Left lung (tissue), 10 donors: ENCODE results near the gene MYO1C. TPM values are rescaled to one million over a fixed set of nuclear protein-coding genes. Genes with fewer than 3 reads are reported as not detected.
"Not testable (repeated sequence)": the region's sequence is repeated elsewhere in the genome, so short reads cannot be mapped to it uniquely, and the experiment has no call there.

ENCODE experiments used
- ATAC-seq: fragments of 200-7000 bp; cut with Tn5 transposase; one replicate; pipeline ENCODE4 v1.9.1; 2020; ENCODE audit warnings: moderate library complexity
- DNase-seq, 4 donors: peaks; one replicate each; pipeline ENCODE4 v3.0.0-alpha.2; 2013 to 2020
- H3K27ac ChIP-seq, 2 donors: fragments of 200-600 bp; sonication (generic) in 1 of 2; one replicate each; pipeline versions ENCODE4 v1.5.0 to v1.8.0; 2020 to 2021
- H3K27me3 ChIP-seq, 2 donors: fragments of 200-600 bp; sonication (generic) in 1 of 2; one replicate each; pipeline versions ENCODE4 v1.5.0 to v1.8.0; 2020 to 2021
- H3K36me3 ChIP-seq, 2 donors: fragments of 200-600 bp; sonication (generic) in 1 of 2; one replicate each; pipeline versions ENCODE4 v1.5.0 to v1.8.0; 2020 to 2021
- H3K4me1 ChIP-seq, 2 donors: fragments of 200-600 bp; one replicate each; pipeline ENCODE4 v1.8.0; 2021
- H3K4me3 ChIP-seq, 2 donors: fragments of 200-600 bp; sonication (generic) in 1 of 2; one replicate each; pipeline versions ENCODE4 v1.5.0 to v1.8.0; 2020 to 2021; ENCODE audit warnings: mild to moderate bottlenecking in 1 of 2
- H3K9me3 ChIP-seq, 2 donors: fragments of 200-600 bp; sonication (generic) in 1 of 2; one replicate each; pipeline versions ENCODE4 v1.5.0 to v1.8.0; 2020 to 2021
- CTCF ChIP-seq, 2 donors: fragments of 200-600 bp; sonication (generic) in 1 of 2; IDR thresholded peaks; one replicate each; pipeline versions ENCODE4 v1.5.0 to v1.8.0; 2021; ENCODE audit warnings: antibody characterized with exemption in 2 of 2
- intact Hi-C, 2 donors: fragments of 100-400 bp; cut with DNase I; formaldehyde crosslinking; loops; one replicate each; pipeline versions ENCODE4 v1.11.2 to v1.14.2; 2022
- polyA plus RNA-seq, 6 donors: library from polyadenylated mRNA; unstranded; fragments of 120-200 nt; gene quantifications; one replicate each; pipeline ENCODE4 v1.2.1, GENCODE V29; 2013; ENCODE audit not compliant: insufficient read length in 6 of 6
- total RNA-seq, 2 donors: library from RNA; stranded (reverse); fragmentation: NEBNext Ultra II Directional; extraction: Animal tissue kit (Norgen Biotek cat#: 25700); gene quantifications; one replicate each; pipeline ENCODE4 v1.2.1, GENCODE V29; 2021
- donor health status: DM: no; HTN: yes; CAD: no.
- donor health status: DM: no; HTN: no; CAD: no.

Gene MYO1C
- total and polyA plus RNA-seq, 8 donors: 65.5 to 282 (median 80.7) TPM

DNA sequence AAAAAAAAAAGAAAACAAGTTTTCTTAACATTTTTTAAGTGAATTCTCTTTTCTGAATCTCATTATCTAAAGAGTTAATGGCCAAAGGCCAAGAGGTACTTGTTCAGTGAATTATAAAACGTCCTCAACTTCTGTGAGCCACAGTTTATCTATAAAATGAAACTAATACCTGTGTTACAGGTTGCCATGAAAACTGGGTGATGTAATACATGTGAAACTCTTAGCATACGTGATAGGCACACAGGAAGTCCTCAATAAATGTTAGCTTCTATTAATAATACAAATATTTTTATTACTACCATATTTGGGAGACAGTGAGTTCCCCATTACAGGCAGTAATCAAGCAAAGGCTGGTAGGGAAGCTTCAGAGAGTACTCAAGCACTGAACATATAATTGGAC lies 37.4 kb upstream of the MYO1C start:
- intact Hi-C loops: no loop called here

GRCh38 chr17:1526876-1527275 lies 34.4 kb upstream of the MYO1C start:
- ATAC-seq: not testable (repeated sequence)

More for the DNA sequence above, 37.4 kb upstream of the MYO1C start:
- TF ChIP-seq CTCF (IDR thresholded peaks at IDR 0.05): no peak
- Histone ChIP-seq H3K27ac (no peak overlapping the region), H3K9me3 (no peaks in the 10 kb centered on the region), H3K4me3 (no peak overlapping the region), H3K4me1 (no peaks in the 10 kb centered on the region), H3K27me3 (no peaks in the 10 kb centered on the region), H3K36me3 (peaks cover 0 to 98% of the 10 kb centered on the region in 2 donors)
- ATAC-seq (no peak), DNase-seq (no peak)

DNA sequence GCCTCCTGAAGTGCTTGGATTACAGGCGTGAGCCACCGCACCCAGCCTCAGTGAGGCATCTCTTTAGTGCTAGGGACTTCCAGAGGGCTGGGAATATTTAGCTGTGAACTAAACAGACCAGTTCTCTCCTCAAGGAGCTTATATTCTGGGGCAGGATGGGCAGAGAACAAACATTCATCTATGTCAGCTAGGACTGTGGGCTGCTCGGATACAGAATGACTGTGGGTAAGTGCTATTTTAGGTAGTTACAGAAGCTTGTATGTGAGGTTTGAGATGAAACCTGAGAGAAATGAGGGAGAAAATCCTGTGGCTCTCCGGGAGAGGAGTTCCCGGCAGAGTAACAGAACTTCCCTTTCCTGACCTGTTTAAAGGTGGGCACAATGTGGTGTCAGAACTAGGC lies 30.1 kb upstream of the MYO1C start:
- intact Hi-C loops: no loop called here
- Histone ChIP-seq H3K9me3 (no peaks in the 10 kb centered on the region), H3K27me3 (no peaks in the 10 kb centered on the region), H3K4me1 (peaks cover 0 to 6% of the 10 kb centered on the region in 2 donors), H3K4me3 (no peak overlapping the region), H3K36me3 (peaks cover 0 to 81% of the 10 kb centered on the region in 2 donors), H3K27ac (no peak overlapping the region)
- no peak for ATAC-seq
- no peak for DNase-seq
- no peak for TF ChIP-seq CTCF (IDR thresholded peaks at IDR 0.05)

More at GRCh38 chr17:1526876-1527275, 34.4 kb upstream of the MYO1C start:
- H3K27me3 ChIP-seq, H3K4me1 ChIP-seq, H3K27ac ChIP-seq, intact Hi-C loops, DNase-seq, H3K9me3 ChIP-seq, H3K4me3 ChIP-seq: not testable (repeated sequence)
- H3K36me3 ChIP-seq: peaks cover 0 to 96% of the 10 kb centered on the region in 2 donors

DNA sequence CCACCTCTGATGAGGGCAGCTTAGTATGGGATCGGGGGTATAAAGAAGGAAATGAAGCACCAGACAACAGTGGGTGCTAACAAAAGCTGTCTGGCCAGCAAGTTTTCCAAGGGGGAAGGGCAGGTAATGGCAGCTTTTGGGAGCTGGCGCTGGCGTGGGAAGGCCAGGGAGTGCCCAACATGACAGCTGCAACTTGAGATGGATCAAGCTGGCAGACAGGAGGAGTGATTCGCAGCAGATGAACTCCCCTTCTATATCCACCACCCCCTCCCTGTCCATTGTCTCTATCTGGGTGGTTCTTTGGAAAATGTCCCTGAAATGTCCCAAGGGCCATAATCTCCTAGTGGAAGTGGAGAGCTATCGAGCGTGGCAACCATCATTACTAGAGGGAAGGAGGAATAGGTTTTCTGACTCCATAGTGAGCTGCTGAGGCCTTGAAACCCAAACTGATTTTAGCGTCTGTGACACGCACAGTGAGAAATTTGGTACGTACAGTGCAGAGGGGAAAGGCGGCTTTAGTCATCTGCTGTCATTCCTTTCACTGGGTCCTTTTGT lies 28.7 kb upstream of the MYO1C start:
- TF ChIP-seq CTCF (IDR thresholded peaks at IDR 0.05): no peak
- no peak overlapping the region for H3K4me3 ChIP-seq
- no peaks in the 10 kb centered on the region for H3K9me3 ChIP-seq
- intact Hi-C loops: no loop called here
- DNase-seq (no peak), ATAC-seq (no peak)
- no peak overlapping the region for H3K27ac ChIP-seq
- peaks cover 0 to 67% of the 10 kb centered on the region in 2 donors for H3K36me3 ChIP-seq
- peaks cover 0 to 14% of the 10 kb centered on the region in 2 donors for H3K4me1 ChIP-seq
- H3K27me3 ChIP-seq: no peaks in the 10 kb centered on the region

GRCh38 chr17:1519678-1520077 lies 27.2 kb upstream of the MYO1C start:
- Histone ChIP-seq H3K4me3 (no peak overlapping the region), H3K9me3 (no peaks in the 10 kb centered on the region), H3K4me1 (peaks cover 9 to 28% of the 10 kb centered on the region in 2 donors), H3K27ac (no peak overlapping the region), H3K27me3 (no peaks in the 10 kb centered on the region), H3K36me3 (peaks cover 0 to 52% of the 10 kb centered on the region in 2 donors)
- no peak for DNase-seq
- intact Hi-C loops: loop anchor here in 1 of 2 donors (10.0 kb wide), 2 partner anchors 175 to 245 kb away; partner anchors contain the start of genes BHLHA9 and TRARG1
- no peak for ATAC-seq
- TF ChIP-seq CTCF (IDR thresholded peaks at IDR 0.05): no peak

DNA sequence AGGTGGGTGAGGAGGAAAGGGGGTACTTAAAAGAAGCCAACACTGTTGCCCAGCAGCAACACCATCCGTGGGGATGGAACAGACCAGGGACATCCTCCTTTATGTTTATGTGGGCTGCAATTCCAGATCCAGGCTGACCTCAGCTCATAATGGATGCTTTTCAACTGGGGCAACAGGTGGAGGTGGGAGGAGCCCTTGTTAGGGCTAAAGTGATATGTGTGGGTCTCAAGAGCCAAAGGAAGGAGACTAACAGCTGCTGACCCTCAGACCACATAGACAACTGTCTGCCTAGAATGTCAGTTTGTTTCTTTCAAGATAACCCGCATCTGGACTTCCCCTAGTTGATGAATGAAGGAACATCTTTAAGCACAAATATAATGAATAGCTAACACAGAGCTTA lies 25.9 kb upstream of the MYO1C start:
- intact Hi-C loops: loop anchor here in 1 of 2 donors (10.0 kb wide), 2 partner anchors 174 to 244 kb away; partner anchors contain the start of genes BHLHA9 and TRARG1
- TF ChIP-seq CTCF (IDR thresholded peaks at IDR 0.05): no peak
- no peak overlapping the region for H3K27ac ChIP-seq
- H3K9me3 ChIP-seq: no peaks in the 10 kb centered on the region
- DNase-seq (no peak), ATAC-seq (no peak)
- H3K4me3 ChIP-seq: no peak overlapping the region
- H3K27me3 ChIP-seq: no peaks in the 10 kb centered on the region
- peaks cover 9 to 40% of the 10 kb centered on the region in 2 donors for H3K4me1 ChIP-seq
- peaks cover 0 to 51% of the 10 kb centered on the region in 2 donors for H3K36me3 ChIP-seq
